Hematopoietic multipotent progenitor cell (in vitro differentiated cells): ENCODE data around the gene MAN1A1. TPM values are rescaled to one million over a fixed set of nuclear protein-coding genes. Genes with fewer than 3 reads are reported as not detected.
"Not testable (repeated sequence)": the region's sequence is repeated elsewhere in the genome, so short reads cannot be mapped to it uniquely, and the experiment has no call there.

ENCODE experiments used
- DNase-seq, 3 donors: peaks; one replicate each; pipeline ENCODE4 v3.0.0-alpha.2; 2011 to 2015; ENCODE audit warnings: low read depth in 2 of 3, low spot score in 2 of 3
- total RNA-seq: library from RNA; depleted of rRNA; stranded (reverse); fragments of >200 nt; gene quantifications from one replicate; pipeline ENCODE4 v1.2.3, GENCODE V29; 2012

Gene MAN1A1
- total RNA-seq, 1 donor: 109 TPM

GRCh38 chr6:119308991-119309657, 40.4 kb downstream of the MAN1A1 start:
- no peak for DNase-seq

GRCh38 chr6:119308048-119308570, 41.5 kb downstream of the MAN1A1 start:
- DNase-seq: peak in 1 of 3 donors; percentile 58

- DNase-seq: no peak
Observed at GRCh38 chr6:119307056-119307455, 42.5 kb downstream of the MAN1A1 start.

- no peak for DNase-seq
Observed at GRCh38 chr6:119306396-119306968, 43.1 kb downstream of the MAN1A1 start.

- DNase-seq: no peak
Observed at GRCh38 chr6:119303164-119303887, 46.2 kb downstream of the MAN1A1 start.

- DNase-seq: no peak
Observed at GRCh38 chr6:119301429-119301828, 48.1 kb downstream of the MAN1A1 start.

- no peak for DNase-seq
Observed at GRCh38 chr6:119299694-119300093, 49.9 kb downstream of the MAN1A1 start.

- no peak for DNase-seq
Observed at GRCh38 chr6:119297049-119297448, 52.5 kb downstream of the MAN1A1 start.

GRCh38 chr6:119296036-119297035, 53.2 kb downstream of the MAN1A1 start:
- DNase-seq: no peak

GRCh38 chr6:119294984-119295383, 54.6 kb downstream of the MAN1A1 start:
- no peak for DNase-seq

GRCh38 chr6:119291060-119291459, 58.5 kb downstream of the MAN1A1 start:
- DNase-seq: not testable (repeated sequence)

- DNase-seq: no peak
Observed at GRCh38 chr6:119290306-119290705, 59.3 kb downstream of the MAN1A1 start.

GRCh38 chr6:119289651-119290050, 59.9 kb downstream of the MAN1A1 start:
- DNase-seq: no peak

GRCh38 chr6:119285908-119286625, 63.5 kb downstream of the MAN1A1 start:
- DNase-seq: no peak

- peak in 2 of 3 donors; percentile 17 to 39 for DNase-seq
Observed at GRCh38 chr6:119284861-119285521, 64.6 kb downstream of the MAN1A1 start.

GRCh38 chr6:119283979-119284545, 65.5 kb downstream of the MAN1A1 start:
- DNase-seq: no peak

- DNase-seq: no peak
Observed at GRCh38 chr6:119283214-119283613, 66.3 kb downstream of the MAN1A1 start.

- no peak for DNase-seq
Observed at GRCh38 chr6:119280668-119281067, 68.9 kb downstream of the MAN1A1 start.

GRCh38 chr6:119280080-119280479, 69.5 kb downstream of the MAN1A1 start:
- no peak for DNase-seq
